NCI-H446 (cell line): Measurements from ENCODE around the gene ANKS6.
A peak's percentile ranks its signal among the peaks of the same experiment; 100 is the strongest.

Experiments used
- DNase-seq, 2 experiments: peaks; one replicate each; lab custom pipeline; 2025; lab: John Stamatoyannopoulos, UW

ANKS6 gene

DNA sequence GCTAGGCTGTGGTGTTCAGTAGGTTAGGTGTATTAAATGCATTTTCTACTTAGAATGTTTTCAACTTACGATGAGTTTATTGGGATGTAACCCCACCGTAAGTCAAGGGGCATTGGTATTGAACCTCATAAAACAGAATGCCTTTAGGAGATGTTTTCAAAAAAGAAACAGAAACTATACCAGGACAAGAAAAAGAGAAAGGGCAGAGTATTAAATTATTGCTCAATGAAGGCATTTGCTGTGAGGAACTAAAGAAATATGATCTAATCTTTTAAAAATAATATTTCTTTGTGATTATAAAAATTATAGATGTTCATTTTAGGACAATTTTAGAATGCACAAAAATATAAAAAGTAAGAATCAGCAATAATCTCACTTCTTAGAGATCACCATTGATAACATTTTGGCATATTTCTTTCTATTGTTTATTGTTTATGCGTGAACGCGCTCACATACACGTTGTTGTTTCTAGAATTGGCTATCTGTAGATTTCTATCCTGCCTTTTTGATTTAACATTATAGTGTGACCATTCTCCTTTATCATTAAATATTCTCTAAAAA is 19.1 kb upstream of the ANKS6 start:
- no peak for DNase-seq

DNA sequence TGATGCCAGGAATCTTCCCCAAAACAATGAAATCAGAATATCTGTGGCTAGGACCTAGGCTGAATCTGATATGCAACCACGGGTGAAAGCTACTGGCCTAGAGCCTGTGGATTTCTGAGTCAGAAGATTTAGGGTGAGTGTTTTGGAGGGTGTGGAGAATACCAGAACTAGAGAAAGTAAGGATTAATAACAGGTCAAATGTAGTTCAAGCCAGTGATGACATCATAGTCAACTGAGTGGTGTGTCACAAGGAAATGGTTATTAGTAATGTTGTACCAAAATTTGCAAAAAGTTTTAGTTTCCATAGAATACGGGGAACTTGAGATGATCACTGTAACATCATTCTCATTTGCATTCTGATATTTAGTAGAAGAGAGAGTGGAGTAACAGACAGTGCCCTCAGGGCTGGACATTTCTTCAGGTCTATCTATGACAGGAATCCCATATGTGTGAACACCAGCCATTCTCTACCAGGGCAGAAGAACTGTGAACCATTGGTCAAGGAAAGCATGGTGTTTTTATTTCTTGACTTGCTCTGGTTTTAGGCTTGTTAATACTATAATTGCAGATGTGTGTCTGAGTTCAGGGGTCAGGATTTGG is 14.8 kb upstream of the ANKS6 start:
- DNase-seq, result no peak

DNA sequence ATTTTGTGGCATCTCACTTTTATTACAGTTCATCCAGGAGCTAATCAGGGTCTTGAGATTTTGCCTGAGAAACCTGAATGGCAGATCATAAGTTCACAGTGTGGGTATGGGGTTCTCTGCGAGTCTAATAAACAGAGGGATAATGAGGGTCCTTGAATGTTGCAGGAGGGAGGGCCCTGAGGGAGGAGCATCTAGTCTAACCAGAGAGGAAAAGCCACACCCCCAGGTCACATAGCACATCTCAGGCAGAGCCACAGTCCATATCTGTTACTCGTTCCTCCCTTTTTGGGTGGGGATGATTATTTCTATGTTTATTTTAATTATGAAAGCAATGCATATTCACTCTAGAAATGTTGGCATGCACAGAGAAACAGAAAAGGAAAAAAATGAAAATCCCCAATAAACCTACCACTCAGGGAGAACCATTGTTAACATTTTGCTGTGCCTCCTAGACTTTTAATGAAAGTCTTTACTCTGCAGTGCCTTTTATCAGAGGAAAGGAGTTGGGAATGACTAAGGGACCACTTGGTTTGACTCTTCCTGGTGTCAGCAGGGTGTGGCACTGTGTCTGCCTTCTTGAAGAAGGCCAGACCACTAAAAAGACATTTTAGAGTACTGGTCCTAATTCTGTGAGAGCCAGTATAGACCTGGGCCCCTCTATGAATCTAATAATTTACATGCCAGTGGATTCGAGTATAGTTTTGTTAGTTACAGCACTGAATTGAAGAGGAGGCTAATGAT is 13.9 kb upstream of the ANKS6 start:
- no peak for DNase-seq

DNA sequence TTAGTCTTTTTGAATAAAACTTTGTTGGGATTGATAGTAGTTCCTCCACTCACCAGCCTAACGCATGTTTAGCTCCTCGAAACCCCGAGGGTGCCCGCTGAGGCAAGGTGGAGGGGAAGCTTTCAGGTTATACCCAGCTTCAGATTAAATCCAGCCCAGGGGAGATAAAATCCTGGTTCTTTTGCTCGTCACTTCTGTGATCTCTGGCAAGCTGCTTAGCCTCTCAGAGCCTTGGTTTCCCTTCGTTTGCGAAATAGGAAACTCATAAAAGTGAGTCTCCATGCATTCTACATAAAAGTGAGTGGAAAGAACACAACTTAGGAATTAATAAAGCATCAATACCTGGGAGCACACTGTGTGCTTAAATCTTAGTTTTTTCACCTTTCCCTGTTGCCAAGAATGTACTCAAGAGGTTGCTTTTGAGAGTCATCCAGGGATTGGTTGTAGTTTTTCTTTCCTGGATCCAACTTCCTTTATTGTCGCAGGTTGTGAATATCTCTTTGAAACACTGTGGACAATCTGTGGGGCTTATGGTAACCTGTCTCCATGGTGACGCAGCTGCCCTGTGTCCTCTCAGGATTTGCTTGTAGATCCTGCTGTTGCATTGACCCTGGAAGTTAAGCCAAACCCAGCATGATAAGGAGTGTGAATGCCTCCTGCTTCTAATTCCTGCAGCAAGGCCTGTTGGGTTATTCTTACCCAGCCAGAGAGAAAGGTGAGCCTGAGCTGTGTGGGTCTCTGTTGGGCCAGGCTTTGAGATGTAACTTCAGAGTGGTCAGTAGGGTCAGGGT is 13.2 kb upstream of the ANKS6 start:
- no peak for DNase-seq

DNA sequence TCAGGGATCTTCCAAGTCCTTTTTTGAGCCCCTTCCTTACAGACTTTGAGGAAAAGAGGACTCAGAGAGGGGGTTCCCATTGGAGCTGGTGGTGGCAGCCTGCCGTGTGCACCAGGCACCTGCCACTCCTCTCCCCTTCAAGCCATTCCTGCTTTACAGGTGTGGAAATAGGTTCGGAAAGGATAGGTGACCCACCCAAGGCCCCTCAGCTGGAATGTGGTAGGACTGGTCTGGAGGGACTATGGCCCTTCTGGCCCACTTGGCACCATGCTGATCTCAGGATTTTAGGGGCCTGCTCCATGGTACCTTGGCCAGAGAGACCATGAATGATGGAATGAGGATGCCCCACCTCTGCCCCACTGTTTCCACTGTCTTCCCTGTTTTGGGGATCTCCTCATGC is 12.5 kb upstream of the ANKS6 start:
- DNase-seq, result no peak

DNA sequence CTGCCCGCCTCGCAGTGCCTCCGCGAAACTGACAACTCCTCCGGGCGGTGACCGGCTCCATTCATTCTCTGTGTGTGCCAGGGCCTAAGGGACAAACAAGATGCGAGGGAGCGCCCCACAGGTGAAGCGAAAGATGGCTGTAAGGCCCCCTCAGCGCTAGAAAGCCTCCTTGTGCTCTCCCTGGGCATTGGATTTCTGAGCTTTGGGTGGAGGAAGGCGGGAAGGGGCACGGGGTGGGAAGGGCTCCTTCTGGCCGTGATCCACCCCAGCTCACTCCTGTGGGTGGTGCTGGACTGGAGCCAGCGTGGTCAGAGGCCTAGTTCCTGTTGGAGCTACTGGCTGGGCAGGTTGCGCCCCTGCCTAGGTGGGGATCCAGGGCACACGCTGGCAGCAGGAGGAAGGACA is 12.1 kb upstream of the ANKS6 start:
- no peak for DNase-seq

DNA sequence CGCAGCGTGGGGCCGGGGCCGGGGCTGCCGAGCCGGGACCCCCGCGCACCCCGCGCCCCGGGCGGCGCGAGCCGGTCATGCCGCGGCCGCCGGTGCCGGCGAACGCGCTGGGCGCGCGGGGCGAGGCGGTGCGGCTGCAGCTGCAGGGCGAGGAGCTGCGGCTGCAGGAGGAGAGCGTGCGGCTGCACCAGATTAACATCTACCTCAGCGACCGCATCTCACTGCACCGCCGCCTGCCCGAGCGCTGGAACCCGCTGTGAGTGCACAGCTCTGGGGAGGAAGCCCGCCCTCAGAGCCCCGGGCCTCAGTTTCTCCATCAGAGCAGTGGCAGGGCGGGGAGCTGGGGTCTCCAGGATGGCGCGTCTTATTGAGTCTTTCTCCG is 11.4 kb upstream of the ANKS6 start:
- no peak for DNase-seq

DNA sequence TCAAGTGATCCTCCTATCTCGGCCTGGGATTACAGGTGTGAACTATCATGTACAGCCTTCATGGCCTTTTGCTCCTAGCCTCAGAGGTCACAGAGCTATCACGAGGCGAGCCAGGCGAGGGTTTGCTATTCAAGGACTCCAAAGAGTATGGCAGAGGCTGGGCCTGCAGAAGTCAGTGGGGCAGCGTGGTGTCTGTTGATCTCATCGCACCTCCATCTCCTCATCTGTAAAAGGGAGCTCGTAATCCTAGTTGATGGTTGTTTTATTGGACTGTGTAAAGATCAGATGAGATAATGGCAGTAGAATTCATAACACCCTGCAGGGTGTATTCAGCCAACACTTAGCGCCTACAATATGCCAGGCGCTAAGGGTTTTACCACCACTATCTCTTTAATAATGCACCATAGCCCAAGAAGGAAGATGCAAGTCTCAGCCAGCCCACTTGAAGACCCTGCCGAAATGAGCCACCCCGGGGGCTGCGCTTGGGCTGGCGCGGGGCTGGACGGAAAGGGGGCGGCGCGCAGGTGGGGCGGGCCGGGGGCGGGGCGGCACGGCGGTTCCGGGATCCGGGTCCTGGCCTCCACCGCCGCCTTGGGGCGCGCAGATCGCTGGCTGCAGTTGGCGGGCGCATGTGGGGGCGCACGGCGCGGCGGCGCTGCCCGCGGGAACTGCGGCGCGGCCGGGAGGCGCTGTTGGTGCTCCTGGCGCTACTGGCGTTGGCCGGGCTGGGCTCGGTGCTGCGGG is 10.9 kb upstream of the ANKS6 start, which contains the start of gene GALNT12:
TSS of gene GALNT12 (plus strand) at position 601 of the 744 bp plus-strand sequence. CDS start at position 630, 29 bp downstream.
- DNase-seq, result no peak

DNA sequence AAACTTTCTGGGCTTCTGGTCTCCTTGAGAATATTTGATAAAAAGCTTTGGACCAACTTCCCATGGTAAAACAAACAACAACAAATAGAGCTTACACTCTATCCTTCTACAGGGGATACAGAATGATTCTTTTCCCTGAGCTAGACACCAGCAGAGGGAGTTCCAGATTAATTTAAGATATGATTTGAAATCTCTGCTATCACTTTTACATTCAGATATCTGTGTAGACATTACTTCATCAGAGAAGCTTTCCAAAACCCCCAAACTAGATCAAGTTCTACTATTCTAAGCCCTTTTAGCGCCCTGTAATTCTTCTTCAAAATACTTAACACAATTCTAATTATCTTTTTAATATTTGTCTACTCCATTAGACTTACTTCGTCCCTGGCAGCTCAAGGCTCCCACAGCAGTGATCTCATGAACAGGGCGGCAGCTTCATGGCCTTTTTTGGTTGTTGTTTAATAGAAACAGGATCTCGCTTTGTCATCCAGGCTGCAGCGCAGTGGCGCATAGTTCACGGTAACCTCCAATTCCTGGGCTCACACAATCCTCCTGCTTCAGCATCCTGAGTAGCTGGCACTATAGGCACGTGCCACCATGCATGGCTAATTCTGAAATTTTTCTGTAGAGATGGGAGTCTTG is 10.2 kb upstream of the ANKS6 start:
- DNase-seq, result peak in 1 of 2 experiments; percentile 7

DNA sequence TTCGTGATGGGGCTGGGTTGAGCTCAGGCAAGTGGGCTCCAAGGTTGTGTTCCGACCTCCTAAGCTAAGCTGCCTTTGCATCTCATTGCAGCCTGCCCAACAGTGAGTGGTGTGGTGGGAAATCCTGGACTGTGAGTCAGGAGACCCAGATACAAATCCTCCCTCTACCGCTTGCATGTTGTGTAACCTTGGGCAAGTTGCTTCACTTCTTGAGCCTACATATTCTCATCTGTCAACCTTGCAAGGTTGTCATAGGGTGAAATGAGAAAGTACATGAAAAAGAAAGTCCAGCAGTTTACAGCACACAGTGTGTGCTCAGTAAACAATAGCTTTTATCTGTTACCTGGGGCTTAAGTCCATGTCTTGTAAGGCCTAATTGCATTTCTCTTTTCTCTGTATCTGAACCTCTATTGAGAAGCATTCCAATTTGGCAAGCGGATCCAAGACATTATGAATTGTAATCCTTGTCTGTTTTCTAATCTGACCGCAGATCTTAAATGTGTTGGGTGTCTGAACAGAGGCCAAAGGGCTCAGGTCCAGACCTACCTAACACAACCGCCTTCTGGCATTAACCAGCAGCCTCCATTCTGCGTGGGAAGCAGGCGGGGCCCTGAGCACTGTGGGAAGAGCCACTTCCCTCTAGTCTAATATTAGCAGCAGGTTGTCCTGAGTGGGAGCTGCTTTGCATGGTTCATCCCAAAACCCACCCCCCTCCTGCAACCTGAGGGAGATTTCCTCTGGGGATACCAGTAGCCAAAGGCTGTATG is 9.3 kb upstream of the ANKS6 start:
- DNase-seq, result no peak

DNA sequence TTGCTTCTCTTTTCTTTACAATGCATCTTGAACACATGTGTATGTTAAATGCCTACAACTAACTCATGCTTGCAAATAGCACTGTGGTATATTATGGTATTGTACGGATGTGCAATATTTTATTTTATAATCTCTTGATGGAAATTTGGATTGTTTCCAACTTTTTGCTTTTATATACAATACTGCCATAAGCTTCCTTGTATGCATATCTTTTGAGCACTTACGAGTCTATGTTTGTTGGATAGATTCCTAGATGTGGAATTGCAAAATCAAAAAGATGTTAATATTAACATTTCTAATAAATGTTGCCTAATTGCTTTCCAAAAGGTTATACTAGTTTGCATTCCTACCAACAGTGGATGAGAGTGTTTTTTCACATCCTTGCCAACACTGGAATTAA is 7.7 kb upstream of the ANKS6 start:
- no peak for DNase-seq

DNA sequence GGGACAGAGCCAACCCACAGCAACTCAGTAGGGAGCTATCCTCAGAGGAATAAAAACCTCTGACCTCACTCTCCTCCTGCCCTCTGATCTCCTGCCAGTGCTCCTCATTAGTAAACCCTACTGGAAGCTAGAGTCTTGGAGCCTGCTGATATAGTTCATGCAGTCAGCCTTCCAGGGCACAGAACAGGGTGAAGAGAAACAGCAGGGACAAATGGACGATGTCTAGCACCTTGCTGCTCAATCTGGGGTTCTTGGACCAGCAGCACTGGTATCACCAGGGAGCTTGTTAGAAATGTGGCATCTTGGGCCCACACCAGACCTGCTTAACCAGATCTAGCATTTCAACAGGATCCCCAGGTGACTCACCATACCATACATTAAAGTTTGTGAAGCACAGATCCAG is 5.6 kb upstream of the ANKS6 start:
- DNase-seq, result peak in 1 of 2 experiments; percentile 55

DNA sequence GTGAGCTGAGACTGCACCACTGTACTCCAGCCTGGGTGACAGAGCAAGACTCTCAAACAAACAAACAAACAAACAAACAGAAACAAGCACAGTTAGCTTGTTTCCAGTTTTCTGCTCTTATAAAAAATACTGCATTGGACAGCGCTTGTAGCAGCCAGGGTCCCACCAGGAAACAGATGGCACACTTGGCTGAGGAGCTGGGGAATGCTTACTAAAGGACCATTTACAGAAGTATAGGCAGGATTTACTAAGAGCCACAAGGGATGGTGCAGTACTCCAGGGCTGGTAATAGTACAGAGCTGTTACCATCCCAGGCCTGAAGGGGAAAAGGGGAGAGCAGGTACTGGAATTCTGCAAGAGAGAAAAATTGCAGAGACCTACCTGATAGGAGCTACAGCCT is 5.2 kb upstream of the ANKS6 start:
- DNase-seq, result peak; percentile 27 to 65

DNA sequence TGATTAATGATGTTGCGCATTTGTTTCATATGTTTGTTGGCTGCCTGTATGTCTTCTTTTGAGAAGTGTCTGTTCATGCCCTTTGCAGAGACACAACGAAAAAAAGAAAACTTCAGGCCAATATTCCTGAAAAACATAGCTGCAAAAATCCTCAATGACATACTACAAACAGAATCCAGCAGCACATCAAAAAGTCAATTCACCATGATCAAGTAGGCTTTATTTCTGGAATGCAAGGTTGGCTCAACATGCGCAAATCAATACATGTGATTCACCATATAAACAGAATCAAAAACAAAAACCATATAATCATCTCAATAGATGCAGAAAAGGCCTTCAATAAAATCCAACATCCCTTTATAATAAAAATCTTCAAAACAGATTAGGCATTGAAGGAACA is 1.9 kb upstream of the ANKS6 start:
- DNase-seq, result no peak

DNA sequence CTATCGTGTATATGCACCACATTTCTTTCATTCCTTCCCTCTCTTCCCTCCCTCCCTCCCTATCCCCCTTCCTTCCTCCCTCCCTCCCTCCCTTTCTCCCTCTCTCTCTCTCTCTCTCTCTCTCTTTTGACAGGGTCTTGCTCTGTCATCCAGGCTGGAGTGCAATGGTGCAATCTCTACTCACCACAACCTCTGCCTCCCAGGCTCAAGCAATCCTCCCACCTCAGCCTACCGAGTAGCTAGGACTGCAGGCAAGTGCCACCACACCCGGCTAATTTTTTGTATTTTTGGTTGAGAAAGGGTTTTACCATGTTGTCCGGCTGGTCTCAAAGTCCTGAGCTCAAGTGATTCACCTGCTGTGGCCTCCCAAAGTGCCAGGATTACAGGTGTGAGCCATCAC is 1.1 kb upstream of the ANKS6 start:
- DNase-seq, result no peak

DNA sequence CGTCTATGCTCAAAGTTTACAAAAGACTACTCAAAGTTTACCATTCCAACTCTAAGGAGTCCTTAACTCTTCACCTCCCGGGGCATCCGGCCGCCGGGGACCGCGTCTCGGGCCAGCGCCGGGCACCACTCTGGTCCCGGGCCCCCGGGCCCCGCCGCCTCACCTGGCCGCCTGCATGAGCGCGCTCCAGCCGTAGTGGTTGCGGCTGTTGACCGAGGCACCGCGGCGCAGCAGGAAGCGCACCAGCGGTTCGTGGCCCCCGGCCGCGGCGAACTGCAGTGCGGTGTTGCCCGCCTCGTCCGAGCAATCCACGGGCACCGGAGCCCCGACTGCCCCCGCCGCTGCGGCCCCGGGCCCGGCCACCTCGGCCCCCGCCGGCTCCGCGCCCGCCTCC is 388 bp downstream of the ANKS6 start:
- no peak for DNase-seq

DNA sequence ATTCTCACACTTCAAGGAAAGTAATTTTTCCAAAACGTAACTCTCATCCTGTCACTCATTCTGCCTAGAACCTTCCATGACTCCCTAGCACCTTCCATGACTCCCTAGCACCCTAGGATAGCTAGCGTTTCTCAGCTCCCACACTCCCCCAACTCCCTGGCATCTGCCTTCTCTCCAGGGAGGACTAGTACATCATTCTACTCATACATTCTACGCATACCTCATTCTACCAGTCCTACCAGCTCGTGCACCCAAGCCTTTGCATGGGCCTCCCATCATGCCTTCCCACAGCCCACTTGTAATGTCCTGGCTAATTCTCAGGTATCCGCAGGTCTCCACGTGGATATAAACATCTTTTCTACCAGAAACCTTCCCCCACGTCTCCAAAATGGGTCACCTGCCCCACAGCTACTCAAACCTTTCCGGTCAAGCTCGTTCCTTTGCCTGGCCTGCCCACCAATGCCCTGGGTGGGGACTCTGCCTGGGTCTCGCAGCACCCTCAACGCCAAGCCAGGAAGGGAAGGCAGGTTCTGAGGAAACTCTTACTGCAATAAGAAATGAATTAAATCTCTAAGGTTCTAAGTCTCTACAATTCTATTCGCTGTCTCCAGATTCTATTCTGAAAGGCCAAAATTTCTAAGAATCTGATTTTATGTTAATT is 930 bp downstream of the ANKS6 start:
- no peak for DNase-seq

DNA sequence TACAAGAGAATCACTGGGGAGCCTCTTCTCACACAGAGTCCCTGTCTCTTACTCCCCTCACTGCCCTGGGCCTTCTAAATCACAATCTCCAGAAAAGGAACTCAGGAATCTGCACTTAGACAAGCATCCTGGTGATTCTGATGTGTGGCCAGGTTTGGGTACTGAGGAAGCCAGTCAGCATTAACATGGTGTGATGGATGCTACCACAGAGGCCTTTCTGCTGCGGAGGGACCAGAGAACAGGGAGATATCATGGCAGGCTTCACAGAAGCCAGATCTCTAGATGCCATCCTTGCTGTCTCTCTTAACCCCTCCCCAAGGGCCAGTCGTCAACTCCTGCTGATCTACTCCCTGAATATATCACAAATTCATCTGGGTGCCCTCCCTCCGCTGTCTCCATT is 1.6 kb downstream of the ANKS6 start:
- no peak for DNase-seq

DNA sequence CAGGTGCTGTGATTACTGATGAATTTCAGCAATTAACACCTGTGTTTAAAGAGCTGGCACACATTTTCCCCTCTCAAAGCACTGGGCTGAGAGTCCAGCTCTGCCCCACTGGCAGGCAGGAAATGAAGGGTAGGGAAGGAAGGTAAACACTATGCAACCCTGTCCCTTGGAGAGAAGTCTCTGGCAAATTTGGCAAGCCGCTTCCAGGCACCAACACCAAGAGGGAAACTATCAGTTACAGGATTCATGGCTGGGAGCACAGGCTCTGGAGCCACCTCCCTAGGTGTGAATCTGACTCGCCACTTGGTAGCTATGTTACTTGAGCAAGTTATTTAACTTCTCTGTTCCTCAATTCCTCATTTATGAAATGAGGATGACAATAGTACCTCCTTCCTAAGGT is 3.3 kb downstream of the ANKS6 start:
- DNase-seq, result no peak
